NB4 (cell line): ENCODE measurements around the gene LILRA1.

Experiments used
- CTCF ChIP-seq: IDR thresholded peaks from one replicate; pipeline ENCODE4 v1.5.1; 2012; ENCODE audit warnings: low read depth, low read length
- POLR2A ChIP-seq: IDR thresholded peaks from 2 replicates; pipeline ENCODE4 v1.6.1; 2011; ENCODE audit warnings: mild to moderate bottlenecking; ENCODE audit not compliant: insufficient read length; ENCODE audit errors: extremely low read depth

- TF ChIP-seq CTCF (no peak), POLR2A (no peak)
Measured at GRCh38 chr19:54548806-54549205, 44.6 kb upstream of the LILRA1 start.
